ENCODE measurements around the gene ABCA8. TPM values are rescaled to one million over a fixed set of nuclear protein-coding genes. Genes with fewer than 3 reads are reported as not detected.

Gene ABCA8
- total and polyA plus RNA-seq, 10 of the 15 experiments (the other 5 are each of a cell fraction or from before 2014, with no cell fraction given): 0.05 to 0.15 TPM; not detected in 8

GRCh38 chr17:68832109-68832802, 122.9 kb downstream of the ABCA8 start:
- H3K36me3 ChIP-seq (ENCODE audit: control insufficient read depth in 2 of 2, insufficient read depth in 2 of 2, low read length in 1 of 2): no peaks in the 10 kb centered on the region
- no peaks in the 10 kb centered on the region for H3K4me1 ChIP-seq (ENCODE audit: control insufficient read depth, insufficient read depth, low read length)
- no peak for ATAC-seq
- RAD21 ChIA-PET (ENCODE audit: unreplicated experiment): no interaction called here
- no peaks in the 10 kb centered on the region for H3K79me2 ChIP-seq (ENCODE audit: control insufficient read depth, insufficient read depth, low read length)
- no TSS peak for BruUV-seq (replicated peaks)
- H3K27ac ChIP-seq (ENCODE audit: control insufficient read depth, insufficient read depth): no peak overlapping the region
- no peak overlapping the region for H3K4me3 ChIP-seq
- no peak for DNase-seq (ENCODE audit: low read depth, low spot score)
- H3K27me3 ChIP-seq (replicated peaks in 1 of 2; ENCODE audit: control insufficient read depth in 2 of 2, insufficient read depth in 2 of 2, low read length in 1 of 2): no peaks in the 10 kb centered on the region
- intact Hi-C loops (cut with micrococcal nuclease; ENCODE audit: unreplicated experiment) (no loop called here), in situ Hi-C loops (cut with MboI) (no loop called here)
- WGBS (ENCODE audit: insufficient coverage, insufficient replicate concordance, low lambda C conversion rate, missing lambda C conversion rate): 44% methylated on average over 2 of the region's 2 CpGs
- H2AFZ ChIP-seq (ENCODE audit: control insufficient read depth, low read depth, low read length): no peak overlapping the region
- H3K4me2 ChIP-seq (ENCODE audit: control insufficient read depth, insufficient read depth): no peak overlapping the region
- no peaks in the 10 kb centered on the region for H3K9me3 ChIP-seq (replicated peaks; ENCODE audit: control insufficient read depth, insufficient read depth, low read length)
- POLR2A ChIA-PET: no interaction called here
- FAIRE-seq: no peak
- H4K20me1 ChIP-seq (ENCODE audit: control insufficient read depth, insufficient read depth): no peaks in the 10 kb centered on the region
- no peak overlapping the region for H3K9ac ChIP-seq (ENCODE audit: control insufficient read depth, insufficient read depth, low read length)
- CTCF ChIA-PET: no interaction called here
- SMC1A ChIA-PET (ENCODE audit: uncharacterized antibody, unreplicated experiment): interaction anchor here (0.6 kb wide), 1 partner anchor 591 kb away, joined by 3 read pairs; no protein-coding TSS in a partner anchor
- TF ChIP-seq FOXK2 (IDR thresholded peaks at IDR 0.05): no peak
- TF ChIP-seq RELB (IDR thresholded peaks at IDR 0.05; ENCODE audit: low read depth): no peak
- TF ChIP-seq POU2F2 (IDR thresholded peaks at IDR 0.05; ENCODE audit: borderline replicate concordance, low read depth, low read length): no peak
- no peak for TF ChIP-seq BRCA1 (IDR thresholded peaks at IDR 0.05; ENCODE audit: low read depth, low read length)
- TF ChIP-seq BHLHE40 (IDR thresholded peaks at IDR 0.05; ENCODE audit: borderline replicate concordance in 1 of 2, low read depth in 2 of 2, low read length in 1 of 2): no peak
- no peak for TF ChIP-seq POLR2AphosphoS2 (IDR thresholded peaks at IDR 0.05; ENCODE audit: low read depth, low read length)
- TF ChIP-seq CEBPZ (IDR thresholded peaks at IDR 0.05; ENCODE audit: low read depth, low read length): no peak
- TF ChIP-seq HDAC6 (IDR thresholded peaks at IDR 0.05; ENCODE audit: unreplicated experiment): no peak
- no peak for TF ChIP-seq RELA (IDR thresholded peaks at IDR 0.05; ENCODE audit: borderline replicate concordance, partially characterized antibody)
- TF ChIP-seq ELK1 (IDR thresholded peaks at IDR 0.05; ENCODE audit: low read depth, low read length): no peak
- TF ChIP-seq JUND (IDR thresholded peaks at IDR 0.05; ENCODE audit: low read depth, low read length): no peak
- no peak for TF ChIP-seq POLR2AphosphoS5 (IDR thresholded peaks at IDR 0.05; ENCODE audit: low read length)
- TF ChIP-seq NKRF (conservative IDR thresholded peaks at IDR 0.05): no peak

Measured in GM12878 (cell line).